ENCODE results near the gene ANKRD13B. TPM values are rescaled to one million over a fixed set of nuclear protein-coding genes. Genes with fewer than 3 reads are reported as not detected.

ANKRD13B gene
- total RNA-seq, 1 donor from 2014 or later: 7.9 TPM

GRCh38 chr17:29596811-29597210 lies 3.9 kb downstream of the ANKRD13B start:
- Histone ChIP-seq H3K36me3 (no peaks in the 10 kb centered on the region), H3K27ac (peak overlapping the region; percentile 51), H3K27me3 (no peaks in the 10 kb centered on the region), H3K4me1 (peaks cover 47% of the 10 kb centered on the region), H3K4me3 (no peak overlapping the region), H3K9me3 (no peaks in the 10 kb centered on the region)
- intact Hi-C loops (cut with DNase I): no loop called here
- no peak for DNase-seq (ENCODE audit: extremely low spot score in 2 of 2)
- TF ChIP-seq POLR2AphosphoS5 (IDR thresholded peaks at IDR 0.05; ENCODE audit: insufficient read depth in 1 of 2, low read depth in 1 of 2) (no peak), POLR2A (IDR thresholded peaks at IDR 0.05) (no peak), CTCF (IDR thresholded peaks at IDR 0.05) (no peak)

GRCh38 chr17:29597361-29598172 lies 4.6 kb downstream of the ANKRD13B start:
- H3K9me3 ChIP-seq: no peaks in the 10 kb centered on the region
- DNase-seq (ENCODE audit: extremely low spot score in 2 of 2): no peak
- intact Hi-C loops (cut with DNase I): no loop called here

GRCh38 chr17:29603109-29603674 lies 10.3 kb downstream of the ANKRD13B start:
- H3K36me3 ChIP-seq: no peaks in the 10 kb centered on the region
- TF ChIP-seq CTCF (IDR thresholded peaks at IDR 0.05): no peak
- TF ChIP-seq POLR2A (IDR thresholded peaks at IDR 0.05): no peak
- TF ChIP-seq POLR2AphosphoS5 (IDR thresholded peaks at IDR 0.05; ENCODE audit: insufficient read depth in 1 of 2, low read depth in 1 of 2): no peak

More at GRCh38 chr17:29597361-29598172, 4.6 kb downstream of the ANKRD13B start:
- no peaks in the 10 kb centered on the region for H3K36me3 ChIP-seq
- H3K4me3 ChIP-seq: no peak overlapping the region
- no peak for TF ChIP-seq CTCF (IDR thresholded peaks at IDR 0.05)
- TF ChIP-seq POLR2AphosphoS5 (IDR thresholded peaks at IDR 0.05; ENCODE audit: insufficient read depth in 1 of 2, low read depth in 1 of 2): no peak
- TF ChIP-seq POLR2A (IDR thresholded peaks at IDR 0.05): no peak
- H3K4me1 ChIP-seq: peaks cover 40% of the 10 kb centered on the region
- H3K27me3 ChIP-seq: no peaks in the 10 kb centered on the region
- peak overlapping the region; percentile 51 for H3K27ac ChIP-seq

GRCh38 chr17:29607557-29608195 lies 14.7 kb downstream of the ANKRD13B start:
- no peak for DNase-seq (ENCODE audit: extremely low spot score in 2 of 2)
- TF ChIP-seq POLR2AphosphoS5 (IDR thresholded peaks at IDR 0.05; ENCODE audit: insufficient read depth in 1 of 2, low read depth in 1 of 2) (no peak), POLR2A (IDR thresholded peaks at IDR 0.05) (no peak), CTCF (IDR thresholded peaks at IDR 0.05) (no peak)
- Histone ChIP-seq H3K4me1 (no peaks in the 10 kb centered on the region), H3K36me3 (no peaks in the 10 kb centered on the region), H3K9me3 (no peaks in the 10 kb centered on the region), H3K27ac (no peak overlapping the region), H3K4me3 (no peak overlapping the region), H3K27me3 (no peaks in the 10 kb centered on the region)
- intact Hi-C loops (cut with DNase I): no loop called here

More at GRCh38 chr17:29603109-29603674, 10.3 kb downstream of the ANKRD13B start:
- Histone ChIP-seq H3K4me3 (no peak overlapping the region), H3K4me1 (no peaks in the 10 kb centered on the region), H3K27me3 (no peaks in the 10 kb centered on the region), H3K27ac (no peak overlapping the region), H3K9me3 (no peaks in the 10 kb centered on the region)
- intact Hi-C loops (cut with DNase I): no loop called here
- no peak for DNase-seq (ENCODE audit: extremely low spot score in 2 of 2)
